Fibroblast of mammary gland (primary cell): Measurements from ENCODE around the gene PIK3C3.
A peak's percentile ranks its signal among the peaks of the same experiment; 100 is the strongest.
"Not testable (repeated sequence)": the region's sequence is repeated elsewhere in the genome, so short reads cannot be mapped to it uniquely, and the experiment has no call there.

Source experiments
- DNase-seq: peaks from one replicate; pipeline ENCODE4 v3.0.0-alpha.2; 2010; ENCODE audit warnings: low read depth
- H3K4me3 ChIP-seq: 2 replicates; pipeline ENCODE4 v1.5.1; 2011; ENCODE audit warnings: low read depth, mild to moderate bottlenecking, low read length, moderate library complexity; ENCODE audit not compliant: control insufficient read depth
- TF ChIP-seq, protein P1 (sequence below): conservative IDR thresholded peaks from 2 replicates; pipeline ENCODE4 v1.5.1; 2011; ENCODE audit warnings: low read depth, low read length, inconsistent platforms; ENCODE audit not compliant: control insufficient read depth, insufficient read depth

PIK3C3 gene

DNA sequence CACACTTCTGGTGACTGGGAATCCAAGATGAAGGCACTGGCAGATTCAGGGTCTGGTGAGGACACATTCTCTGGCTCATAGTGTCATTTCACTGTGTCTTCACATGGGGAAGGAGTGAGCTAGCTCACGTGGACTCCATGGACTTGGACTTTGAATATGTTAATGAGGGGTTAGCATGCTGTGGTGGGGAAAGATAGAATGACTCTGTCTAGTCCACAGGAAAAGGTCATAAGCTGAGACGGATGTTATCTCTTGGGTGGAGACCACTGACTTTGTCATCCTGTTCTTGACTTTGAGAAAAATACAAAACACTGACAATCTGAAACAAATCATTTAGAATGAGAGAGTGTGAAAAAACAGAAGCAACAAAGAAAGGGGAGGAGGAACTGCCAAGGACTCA lies 145.9 kb downstream of the PIK3C3 start:
- no peak for DNase-seq
- TF ChIP-seq, protein P1, sequence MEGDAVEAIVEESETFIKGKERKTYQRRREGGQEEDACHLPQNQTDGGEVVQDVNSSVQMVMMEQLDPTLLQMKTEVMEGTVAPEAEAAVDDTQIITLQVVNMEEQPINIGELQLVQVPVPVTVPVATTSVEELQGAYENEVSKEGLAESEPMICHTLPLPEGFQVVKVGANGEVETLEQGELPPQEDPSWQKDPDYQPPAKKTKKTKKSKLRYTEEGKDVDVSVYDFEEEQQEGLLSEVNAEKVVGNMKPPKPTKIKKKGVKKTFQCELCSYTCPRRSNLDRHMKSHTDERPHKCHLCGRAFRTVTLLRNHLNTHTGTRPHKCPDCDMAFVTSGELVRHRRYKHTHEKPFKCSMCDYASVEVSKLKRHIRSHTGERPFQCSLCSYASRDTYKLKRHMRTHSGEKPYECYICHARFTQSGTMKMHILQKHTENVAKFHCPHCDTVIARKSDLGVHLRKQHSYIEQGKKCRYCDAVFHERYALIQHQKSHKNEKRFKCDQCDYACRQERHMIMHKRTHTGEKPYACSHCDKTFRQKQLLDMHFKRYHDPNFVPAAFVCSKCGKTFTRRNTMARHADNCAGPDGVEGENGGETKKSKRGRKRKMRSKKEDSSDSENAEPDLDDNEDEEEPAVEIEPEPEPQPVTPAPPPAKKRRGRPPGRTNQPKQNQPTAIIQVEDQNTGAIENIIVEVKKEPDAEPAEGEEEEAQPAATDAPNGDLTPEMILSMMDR, result no peak
- H3K4me3 ChIP-seq, result no peak overlapping the region

DNA sequence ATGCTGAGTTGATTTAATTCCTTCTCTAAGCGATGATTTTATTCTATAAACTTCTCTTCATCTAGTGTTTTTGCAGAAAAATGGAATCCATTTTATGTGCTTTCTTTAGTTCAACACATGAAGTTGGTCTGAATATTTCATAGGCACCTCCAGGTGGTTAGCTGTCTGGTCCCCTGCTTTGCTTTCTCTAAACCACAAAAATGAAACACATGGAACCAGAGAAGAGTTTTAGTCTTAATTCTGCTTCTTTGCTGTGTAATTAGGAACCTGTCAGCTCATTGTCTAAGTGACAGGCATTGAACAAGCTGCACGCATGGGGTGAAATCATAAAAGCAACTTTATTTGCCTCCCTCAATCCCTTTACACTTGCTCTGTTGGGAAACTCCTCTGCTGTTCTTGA lies 150.4 kb downstream of the PIK3C3 start:
- no peak for DNase-seq
- TF ChIP-seq, protein P1, result no peak
- H3K4me3 ChIP-seq, result no peak overlapping the region

DNA sequence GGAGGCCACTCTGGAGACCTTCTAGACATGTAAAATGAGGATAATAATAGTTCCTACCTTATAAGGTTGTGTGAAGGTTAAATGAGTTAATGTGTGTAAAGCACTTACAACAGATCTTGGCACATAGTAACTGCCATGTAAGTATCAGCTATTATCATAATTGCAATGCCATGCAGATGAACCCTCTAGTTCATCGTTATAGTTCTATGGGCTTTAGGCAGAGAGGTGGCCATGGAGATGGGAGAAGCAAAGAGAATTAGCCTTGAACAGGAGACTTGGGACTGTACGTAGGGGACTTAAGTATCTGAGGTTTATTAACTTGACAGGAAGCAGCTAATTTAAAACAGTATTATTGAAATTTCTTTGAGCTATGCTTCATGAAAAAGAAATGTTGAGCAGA lies 151.8 kb downstream of the PIK3C3 start:
- no peak for DNase-seq
- TF ChIP-seq, protein P1, result no peak
- H3K4me3 ChIP-seq, result no peak overlapping the region

DNA sequence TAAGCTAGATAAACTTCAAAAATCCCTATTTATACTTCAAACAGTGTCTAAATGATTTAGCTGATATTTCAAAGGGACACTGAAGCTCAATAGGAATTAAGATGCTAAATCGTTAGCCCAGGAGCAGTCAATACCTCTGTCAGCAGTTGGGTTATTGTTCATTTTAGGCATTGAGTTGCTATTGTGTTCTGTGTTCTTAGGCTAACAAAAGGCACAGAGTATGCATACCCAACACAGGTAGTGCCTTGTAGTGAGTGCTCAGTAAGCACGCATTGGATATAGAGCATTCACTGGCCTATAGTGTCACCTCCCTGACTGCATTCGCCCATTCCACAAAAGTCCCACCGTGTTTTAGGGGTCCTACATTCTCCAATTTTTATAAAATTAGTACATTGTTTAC lies 152.3 kb downstream of the PIK3C3 start:
- H3K4me3 ChIP-seq, result no peak overlapping the region
- TF ChIP-seq, protein P1, result no peak
- no peak for DNase-seq

DNA sequence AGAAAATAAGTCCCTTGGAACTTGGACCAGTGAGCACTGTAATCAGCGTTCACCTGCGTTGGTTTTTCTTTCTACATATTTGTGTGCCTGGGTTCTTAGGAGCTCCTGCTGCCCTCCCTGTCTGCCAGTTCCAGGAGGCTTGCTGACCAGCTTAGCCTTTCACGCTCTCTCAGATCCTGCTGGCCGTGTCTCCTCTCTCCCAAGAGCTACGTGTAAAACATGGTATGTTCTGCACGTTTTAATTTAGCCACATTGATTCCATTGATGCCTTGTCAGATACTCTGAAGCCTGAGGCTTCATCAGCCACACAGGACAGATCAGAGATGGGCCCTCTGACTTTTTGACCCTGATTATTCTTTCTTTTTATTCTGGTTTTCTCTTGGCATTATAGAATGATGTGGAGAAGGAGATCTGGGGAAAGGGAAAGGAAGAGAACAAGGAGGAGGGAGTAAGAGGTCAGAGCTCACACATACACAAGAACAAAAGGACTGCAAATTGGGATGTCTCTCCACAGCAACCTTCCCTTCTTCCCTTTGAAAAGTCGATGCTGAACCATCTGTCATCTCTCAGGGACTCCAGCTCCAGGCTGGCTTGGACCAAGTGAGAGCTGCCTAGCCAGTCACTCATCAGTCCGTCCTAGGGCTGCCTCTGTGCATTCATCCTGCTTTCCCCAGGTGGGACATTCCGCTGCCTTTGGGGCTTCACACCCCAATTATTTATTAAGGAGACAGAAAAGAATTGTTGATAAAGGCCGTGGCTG lies 152.8 kb downstream of the PIK3C3 start:
- DNase-seq, result no peak
- TF ChIP-seq, protein P1, result no peak
- no peak overlapping the region for H3K4me3 ChIP-seq

DNA sequence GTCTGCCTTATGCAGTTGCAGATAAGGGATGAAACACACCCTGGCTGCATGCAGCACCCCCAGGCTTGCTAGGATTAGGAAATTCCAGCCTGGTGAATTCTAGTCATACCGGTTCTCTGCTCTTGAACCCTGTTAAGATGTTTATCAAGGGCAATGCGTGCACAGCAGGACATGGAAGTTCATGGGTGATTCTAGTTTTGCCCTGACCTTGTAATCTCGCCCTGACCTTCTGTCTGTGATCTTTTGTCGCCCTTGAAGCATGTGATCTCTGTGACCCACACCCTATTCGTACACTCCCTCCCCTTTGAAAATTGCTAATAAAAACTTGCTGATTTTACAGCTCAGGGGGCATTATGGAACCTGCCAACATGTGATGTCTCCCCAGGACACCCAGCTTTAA lies 157.1 kb downstream of the PIK3C3 start:
- H3K4me3 ChIP-seq, DNase-seq: not testable (repeated sequence)

DNA sequence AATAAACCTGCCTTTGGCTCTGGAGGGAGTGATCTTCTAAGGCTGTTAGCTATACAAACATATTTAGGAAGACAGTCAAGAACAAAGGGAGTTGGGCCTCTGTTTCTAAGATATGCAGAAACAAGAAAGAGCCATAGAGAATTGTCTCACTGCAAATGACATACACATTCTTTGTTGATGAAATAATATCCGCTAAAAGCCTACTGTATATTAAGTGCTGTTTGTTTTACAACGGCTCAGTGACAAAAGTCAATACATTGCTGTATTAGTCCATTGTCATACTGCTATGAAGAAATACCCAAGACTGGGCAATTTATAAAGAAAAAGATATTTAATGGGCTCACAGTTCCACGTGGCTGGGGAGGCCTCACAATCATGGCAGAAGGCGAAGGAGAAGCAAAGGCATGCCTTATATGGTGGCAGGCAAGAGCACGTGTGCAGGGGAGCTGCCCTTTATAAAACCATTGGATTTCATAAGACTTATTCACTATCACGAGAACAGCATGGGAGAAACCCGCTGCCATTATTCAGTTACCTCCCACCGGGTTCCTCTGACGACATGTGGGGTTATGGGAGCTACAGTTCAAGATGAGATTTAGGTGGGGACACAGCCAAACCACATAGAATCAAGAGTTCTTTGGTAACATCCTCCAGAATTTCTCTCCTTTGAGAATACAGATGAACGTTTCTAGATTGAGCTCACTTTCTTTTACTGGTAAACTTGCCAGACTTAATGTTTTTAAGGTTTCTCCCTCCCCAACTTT lies 157.8 kb downstream of the PIK3C3 start:
- peak; percentile 66 for DNase-seq

More for the DNA sequence above, 157.8 kb downstream of the PIK3C3 start:
- H3K4me3 ChIP-seq, result no peak overlapping the region
- TF ChIP-seq, protein P1, result no peak
